Testis (tissue), 2 donors: Measurements from ENCODE around the gene FBN2.

Experiments used
- CTCF ChIP-seq, 3 experiments: fragments of 450-650 bp in 2 of 3; fragments of 200-600 bp in 1 of 3; sonication (generic) in 1 of 3; IDR thresholded peaks; one replicate each; pipeline ENCODE4 v1.5.1; 2016 to 2019; ENCODE audit warnings: antibody characterized with exemption in 3 of 3, mild to moderate bottlenecking in 2 of 3, moderate library complexity in 1 of 3
- POLR2A ChIP-seq: fragments of 450-650 bp; IDR thresholded peaks from one replicate; pipeline ENCODE4 v1.6.1; 2017; ENCODE audit warnings: antibody characterized with exemption, mild to moderate bottlenecking, moderate library complexity

DNA sequence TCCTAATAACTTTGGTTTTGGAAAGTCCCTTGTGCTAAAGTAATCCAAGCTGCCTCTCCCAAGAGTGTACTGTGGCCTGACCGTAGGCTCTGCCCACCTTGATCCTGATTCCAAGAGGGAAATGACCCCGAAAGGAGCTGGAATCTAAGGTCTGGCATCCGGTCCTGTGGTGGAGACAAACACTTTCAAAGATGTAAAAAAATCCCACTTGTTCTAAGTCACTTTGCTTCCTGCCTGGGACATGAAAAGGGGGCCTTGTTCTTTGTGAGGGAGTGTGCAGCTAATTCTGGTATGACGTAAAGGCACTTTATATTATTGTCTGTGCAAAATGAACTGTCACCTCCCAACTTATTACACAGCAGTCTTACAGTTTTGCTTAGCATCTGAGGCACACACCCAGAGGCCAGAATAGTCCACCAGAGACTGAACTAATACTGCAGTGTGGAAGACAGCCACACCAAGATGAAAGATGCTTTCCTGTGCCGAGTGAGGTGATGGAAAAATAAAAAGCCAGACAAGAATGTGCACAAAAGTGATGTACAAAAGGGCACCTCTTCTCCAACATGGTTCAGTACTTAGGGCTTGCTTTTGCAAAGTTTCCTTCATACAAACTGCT is 325.7 kb downstream of the FBN2 start:
- TF ChIP-seq CTCF (IDR thresholded peaks at IDR 0.05) = no peak
- TF ChIP-seq POLR2A = no peak
